Liver (tissue), 9 donors: ENCODE results near the gene ATG2B. TPM values are rescaled to one million over a fixed set of nuclear protein-coding genes. Genes with fewer than 3 reads are reported as not detected.

Experiments
- DNase-seq: peaks from one replicate; pipeline ENCODE4 v3.0.0-alpha.2; 2017; ENCODE audit warnings: low spot score
- H3K27ac ChIP-seq, 2 donors: one replicate each; pipeline ENCODE4 v1.7.0; 2013; ENCODE audit warnings: inconsistent platforms in 2 of 2, low read length in 2 of 2, control low read depth in 1 of 2, low read depth in 1 of 2, mild to moderate bottlenecking in 1 of 2
- H3K27me3 ChIP-seq, 4 donors: one replicate each; pipeline versions ENCODE4 v1.6.1 to v1.7.0; 2013; ENCODE audit warnings: low read length in 3 of 4, inconsistent platforms in 1 of 4, mild to moderate bottlenecking in 1 of 4, moderate library complexity in 1 of 4; ENCODE audit not compliant: control insufficient read depth in 4 of 4, insufficient read depth in 4 of 4
- H3K36me3 ChIP-seq, 4 donors: one replicate each; pipeline versions ENCODE4 v1.6.1 to v1.7.0; 2013; ENCODE audit warnings: low read length in 3 of 4, mild to moderate bottlenecking in 3 of 4, low read depth in 1 of 4, moderate library complexity in 1 of 4; ENCODE audit not compliant: control insufficient read depth in 4 of 4, insufficient read depth in 3 of 4
- H3K4me1 ChIP-seq, 4 donors: one replicate each; pipeline versions ENCODE4 v1.6.1 to v1.7.0; 2013; ENCODE audit warnings: low read length in 3 of 4, mild to moderate bottlenecking in 3 of 4, moderate library complexity in 1 of 4; ENCODE audit not compliant: control insufficient read depth in 4 of 4, insufficient read depth in 4 of 4
- H3K4me3 ChIP-seq, 3 donors: one replicate each; pipeline versions ENCODE4 v1.6.1 to v1.7.0; 2013; ENCODE audit warnings: low read length in 3 of 3, control low read depth in 1 of 3, low read depth in 1 of 3, mild to moderate bottlenecking in 1 of 3
- H3K9ac ChIP-seq, 2 donors: one replicate each; pipeline ENCODE4 v1.7.0; 2013; ENCODE audit warnings: low read length in 2 of 2, mild to moderate bottlenecking in 2 of 2, moderate library complexity in 2 of 2, control low read depth in 1 of 2, low read depth in 1 of 2
- H3K9me3 ChIP-seq, 4 donors: one replicate each; pipeline versions ENCODE4 v1.6.1 to v1.7.0; 2013; ENCODE audit warnings: low read length in 3 of 4; ENCODE audit not compliant: control insufficient read depth in 4 of 4
- EGR1 ChIP-seq, 2 donors: IDR thresholded peaks; 2 replicates each; pipeline ENCODE4 v1.6.1; 2016 to 2018; ENCODE audit warnings: antibody characterized with exemption in 2 of 2, low read depth in 2 of 2
- FOXA1 ChIP-seq: IDR thresholded peaks from 2 replicates; pipeline ENCODE4 v1.6.1; 2016; ENCODE audit warnings: antibody characterized with exemption
- FOXA2 ChIP-seq: IDR thresholded peaks from 2 replicates; pipeline ENCODE4 v1.6.1; 2016; ENCODE audit warnings: antibody characterized with exemption
- GABPA ChIP-seq, 2 donors: IDR thresholded peaks in 1 of 2; conservative IDR thresholded peaks in 1 of 2; 2 replicates each; pipeline ENCODE4 v1.6.1; 2016; ENCODE audit warnings: antibody characterized with exemption in 2 of 2, mild to moderate bottlenecking in 1 of 2, moderate library complexity in 1 of 2
- HNF4G ChIP-seq: IDR thresholded peaks from 2 replicates; pipeline ENCODE4 v1.6.1; 2016; ENCODE audit warnings: antibody characterized with exemption
- JUND ChIP-seq, 2 donors: IDR thresholded peaks; 2 replicates each; pipeline ENCODE4 v1.6.1; 2016; ENCODE audit warnings: antibody characterized with exemption in 2 of 2
- NR2F2 ChIP-seq: IDR thresholded peaks from 2 replicates; pipeline ENCODE4 v1.6.1; 2016; ENCODE audit warnings: antibody characterized with exemption
- RAD21 ChIP-seq, 2 donors: IDR thresholded peaks; 2 replicates each; pipeline ENCODE4 v1.6.1; 2016; ENCODE audit warnings: antibody characterized with exemption in 2 of 2, mild to moderate bottlenecking in 2 of 2
- RXRA ChIP-seq, 2 donors: IDR thresholded peaks; 2 replicates each; pipeline ENCODE4 v1.6.1; 2017 to 2018; ENCODE audit warnings: antibody characterized with exemption in 2 of 2, mild to moderate bottlenecking in 1 of 2
- SP1 ChIP-seq: IDR thresholded peaks from 2 replicates; pipeline ENCODE4 v1.6.1; 2018; ENCODE audit warnings: antibody characterized with exemption, mild to moderate bottlenecking
- TAF1 ChIP-seq: conservative IDR thresholded peaks from 2 replicates; pipeline ENCODE4 v1.6.1; 2016; ENCODE audit warnings: antibody characterized with exemption, mild to moderate bottlenecking
- YY1 ChIP-seq: IDR thresholded peaks from 2 replicates; pipeline ENCODE4 v1.6.1; 2016; ENCODE audit warnings: antibody characterized with exemption, mild to moderate bottlenecking
- WGBS: extraction: QIAGEN DNeasy Blood & Tissue Kit; methylation state at CpG from one replicate; pipeline ENCODE4 v1.1.7; 2013; 5-methylcytosine and 5-hydroxymethylcytosine counted together
- polyA plus RNA-seq, 2 donors: library from polyadenylated mRNA; stranded (reverse) in 1 of 2; unstranded in 1 of 2; fragments of 200-250 nt in 1 of 2; fragments of >200 nt in 1 of 2; fragmentation: Nextera tagmentation in 1 of 2; extraction: Ambion mirVana in 1 of 2; gene quantifications; one replicate each; pipeline versions ENCODE4 v1.2.1 to v1.2.3, GENCODE V29; 2013 to 2015
- total RNA-seq, 2 donors: library from RNA; depleted of rRNA; stranded (reverse); fragments of >200 nt; gene quantifications; one replicate each; pipeline ENCODE4 v1.2.3, GENCODE V29; 2014
- TF ChIP-seq, protein P1 (sequence below): IDR thresholded peaks from 2 replicates; pipeline ENCODE4 v1.6.1; 2016; ENCODE audit warnings: antibody characterized with exemption
- TF ChIP-seq, protein P2 (sequence below): IDR thresholded peaks from 2 replicates; pipeline ENCODE4 v1.6.1; 2016; ENCODE audit warnings: antibody characterized with exemption
- TF ChIP-seq, protein P3 (sequence below): IDR thresholded peaks from 2 replicates; pipeline ENCODE4 v1.6.1; 2016; ENCODE audit warnings: antibody characterized with exemption, mild to moderate bottlenecking
- TF ChIP-seq, protein P4 (sequence below): IDR thresholded peaks from 2 replicates; pipeline ENCODE4 v1.6.1; 2016; ENCODE audit warnings: antibody characterized with exemption
- donor health status: healthy.
- donor health status: healthy.
- donor health status: healthy.
- donor health status: healthy.
- donor health status: healthy.

Gene ATG2B
- total and polyA plus RNA-seq, 4 donors = 4.7 to 36.0 (median 20.5) TPM

DNA sequence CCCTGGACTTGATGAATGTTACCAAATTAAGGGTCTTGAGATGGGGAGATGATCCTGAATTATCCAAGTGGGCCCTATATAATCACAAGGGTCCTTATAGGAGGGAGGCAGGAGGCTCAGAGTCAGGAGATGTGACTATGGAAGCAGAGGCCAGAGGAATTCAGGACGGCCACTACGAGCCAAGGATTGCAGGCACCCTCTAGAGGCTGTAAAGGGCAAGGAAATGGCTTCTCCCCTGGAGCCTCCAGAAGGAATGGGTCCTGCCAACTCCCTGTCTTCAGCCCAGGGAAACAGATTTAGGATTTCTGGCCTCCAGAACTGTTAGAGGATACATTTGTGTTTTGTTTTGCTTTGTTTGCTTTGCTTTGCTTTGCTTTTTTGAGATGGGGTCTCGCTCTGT is 98.3 kb downstream of the ATG2B start:
- Histone ChIP-seq H3K9ac (no peak overlapping the region), H3K9me3 (no peaks in the 10 kb centered on the region), H3K36me3 (no peaks in the 10 kb centered on the region), H3K27ac (no peak overlapping the region), H3K4me3 (no peak overlapping the region), H3K27me3 (no peaks in the 10 kb centered on the region), H3K4me1 (peaks cover 0 to 14% (median 10%) of the 10 kb centered on the region in 4 donors)
- 78% methylated on average over 3 of the region's 3 CpGs for WGBS
- DNase-seq = no peak
- TF ChIP-seq RAD21 (IDR thresholded peaks at IDR 0.05) (peak in 1 of 2 donors; percentile 20), FOXA2 (no peak)

DNA sequence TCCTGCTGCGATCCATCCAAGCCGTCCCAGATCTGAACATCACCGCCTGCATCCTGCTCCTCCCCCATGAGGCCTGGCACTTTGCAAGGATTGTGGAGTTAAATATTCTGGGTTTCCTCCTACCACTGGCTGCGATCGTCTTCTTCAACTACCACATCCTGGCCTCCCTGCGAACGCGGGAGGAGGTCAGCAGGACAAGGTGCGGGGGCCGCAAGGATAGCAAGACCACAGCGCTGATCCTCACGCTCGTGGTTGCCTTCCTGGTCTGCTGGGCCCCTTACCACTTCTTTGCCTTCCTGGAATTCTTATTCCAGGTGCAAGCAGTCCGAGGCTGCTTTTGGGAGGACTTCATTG is 99.0 kb downstream of the ATG2B start:
- no peaks in the 10 kb centered on the region for H3K9me3 ChIP-seq
- no peak for DNase-seq
- TF ChIP-seq YY1 = no peak
- TF ChIP-seq, protein P1, sequence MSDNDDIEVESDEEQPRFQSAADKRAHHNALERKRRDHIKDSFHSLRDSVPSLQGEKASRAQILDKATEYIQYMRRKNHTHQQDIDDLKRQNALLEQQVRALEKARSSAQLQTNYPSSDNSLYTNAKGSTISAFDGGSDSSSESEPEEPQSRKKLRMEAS = no peak
- TF ChIP-seq, protein P2, sequence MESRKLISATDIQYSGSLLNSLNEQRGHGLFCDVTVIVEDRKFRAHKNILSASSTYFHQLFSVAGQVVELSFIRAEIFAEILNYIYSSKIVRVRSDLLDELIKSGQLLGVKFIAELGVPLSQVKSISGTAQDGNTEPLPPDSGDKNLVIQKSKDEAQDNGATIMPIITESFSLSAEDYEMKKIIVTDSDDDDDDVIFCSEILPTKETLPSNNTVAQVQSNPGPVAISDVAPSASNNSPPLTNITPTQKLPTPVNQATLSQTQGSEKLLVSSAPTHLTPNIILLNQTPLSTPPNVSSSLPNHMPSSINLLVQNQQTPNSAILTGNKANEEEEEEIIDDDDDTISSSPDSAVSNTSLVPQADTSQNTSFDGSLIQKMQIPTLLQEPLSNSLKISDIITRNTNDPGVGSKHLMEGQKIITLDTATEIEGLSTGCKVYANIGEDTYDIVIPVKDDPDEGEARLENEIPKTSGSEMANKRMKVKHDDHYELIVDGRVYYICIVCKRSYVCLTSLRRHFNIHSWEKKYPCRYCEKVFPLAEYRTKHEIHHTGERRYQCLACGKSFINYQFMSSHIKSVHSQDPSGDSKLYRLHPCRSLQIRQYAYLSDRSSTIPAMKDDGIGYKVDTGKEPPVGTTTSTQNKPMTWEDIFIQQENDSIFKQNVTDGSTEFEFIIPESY = no peak
- no peak for TF ChIP-seq EGR1 (IDR thresholded peaks at IDR 0.05; ENCODE audit: low read depth in 2 of 2)
- TF ChIP-seq GABPA (IDR thresholded peaks at IDR 0.05 in 1 of 2, conservative IDR thresholded peaks at IDR 0.05 in 1 of 2) = no peak
- TF ChIP-seq, protein P3, sequence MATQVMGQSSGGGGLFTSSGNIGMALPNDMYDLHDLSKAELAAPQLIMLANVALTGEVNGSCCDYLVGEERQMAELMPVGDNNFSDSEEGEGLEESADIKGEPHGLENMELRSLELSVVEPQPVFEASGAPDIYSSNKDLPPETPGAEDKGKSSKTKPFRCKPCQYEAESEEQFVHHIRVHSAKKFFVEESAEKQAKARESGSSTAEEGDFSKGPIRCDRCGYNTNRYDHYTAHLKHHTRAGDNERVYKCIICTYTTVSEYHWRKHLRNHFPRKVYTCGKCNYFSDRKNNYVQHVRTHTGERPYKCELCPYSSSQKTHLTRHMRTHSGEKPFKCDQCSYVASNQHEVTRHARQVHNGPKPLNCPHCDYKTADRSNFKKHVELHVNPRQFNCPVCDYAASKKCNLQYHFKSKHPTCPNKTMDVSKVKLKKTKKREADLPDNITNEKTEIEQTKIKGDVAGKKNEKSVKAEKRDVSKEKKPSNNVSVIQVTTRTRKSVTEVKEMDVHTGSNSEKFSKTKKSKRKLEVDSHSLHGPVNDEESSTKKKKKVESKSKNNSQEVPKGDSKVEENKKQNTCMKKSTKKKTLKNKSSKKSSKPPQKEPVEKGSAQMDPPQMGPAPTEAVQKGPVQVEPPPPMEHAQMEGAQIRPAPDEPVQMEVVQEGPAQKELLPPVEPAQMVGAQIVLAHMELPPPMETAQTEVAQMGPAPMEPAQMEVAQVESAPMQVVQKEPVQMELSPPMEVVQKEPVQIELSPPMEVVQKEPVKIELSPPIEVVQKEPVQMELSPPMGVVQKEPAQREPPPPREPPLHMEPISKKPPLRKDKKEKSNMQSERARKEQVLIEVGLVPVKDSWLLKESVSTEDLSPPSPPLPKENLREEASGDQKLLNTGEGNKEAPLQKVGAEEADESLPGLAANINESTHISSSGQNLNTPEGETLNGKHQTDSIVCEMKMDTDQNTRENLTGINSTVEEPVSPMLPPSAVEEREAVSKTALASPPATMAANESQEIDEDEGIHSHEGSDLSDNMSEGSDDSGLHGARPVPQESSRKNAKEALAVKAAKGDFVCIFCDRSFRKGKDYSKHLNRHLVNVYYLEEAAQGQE = no peak
- no peak for TF ChIP-seq RAD21 (IDR thresholded peaks at IDR 0.05)
- no peak for TF ChIP-seq RXRA (IDR thresholded peaks at IDR 0.05)
- H3K4me1 ChIP-seq = peaks cover 0 to 12% (median 8%) of the 10 kb centered on the region in 4 donors
- no peak overlapping the region for H3K4me3 ChIP-seq
- H3K27me3 ChIP-seq = no peaks in the 10 kb centered on the region
- WGBS = 94% methylated on average over 14 of the region's 14 CpGs
- H3K36me3 ChIP-seq = no peaks in the 10 kb centered on the region
- H3K9ac ChIP-seq = no peak overlapping the region
- no peak overlapping the region for H3K27ac ChIP-seq

DNA sequence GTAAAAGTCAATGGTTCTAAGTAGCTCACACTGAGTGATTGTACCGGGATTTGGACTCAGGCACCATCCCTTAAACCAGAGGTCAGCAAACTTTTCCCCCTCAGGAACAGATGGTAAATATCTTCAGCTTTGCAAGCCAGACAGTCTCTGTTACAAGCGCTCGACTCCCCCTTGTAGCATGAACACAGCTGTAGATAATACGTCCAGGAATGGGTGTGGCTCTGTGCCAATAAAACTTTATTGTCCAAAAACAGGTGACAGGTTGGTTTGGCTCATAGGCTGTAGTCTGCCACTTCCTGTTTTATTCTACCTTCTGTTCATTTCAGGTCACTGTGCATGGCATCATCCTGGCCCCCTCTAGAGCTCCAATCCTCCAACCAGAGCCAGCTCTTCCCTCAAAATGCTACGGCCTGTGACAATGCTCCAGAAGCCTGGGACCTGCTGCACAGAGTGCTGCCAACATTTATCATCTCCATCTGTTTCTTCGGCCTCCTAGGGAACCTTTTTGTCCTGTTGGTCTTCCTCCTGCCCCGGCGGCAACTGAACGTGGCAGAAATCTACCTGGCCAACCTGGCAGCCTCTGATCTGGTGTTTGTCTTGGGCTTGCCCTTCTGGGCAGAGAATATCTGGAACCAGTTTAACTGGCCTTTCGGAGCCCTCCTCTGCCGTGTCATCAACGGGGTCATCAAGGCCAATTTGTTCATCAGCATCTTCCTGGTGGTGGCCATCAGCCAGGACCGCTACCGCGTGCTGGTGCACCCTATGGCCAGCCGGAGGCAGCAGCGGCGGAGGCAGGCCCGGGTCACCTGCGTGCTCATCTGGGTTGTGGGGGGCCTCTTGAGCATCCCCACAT is 99.6 kb downstream of the ATG2B start:
- WGBS = 89% methylated on average over 20 of the region's 20 CpGs
- peaks cover 0 to 6% (median 4%) of the 10 kb centered on the region in 4 donors for H3K4me1 ChIP-seq
- H3K27me3 ChIP-seq = no peaks in the 10 kb centered on the region
- no peaks in the 10 kb centered on the region for H3K9me3 ChIP-seq
- H3K27ac ChIP-seq = no peak overlapping the region
- H3K36me3 ChIP-seq = no peaks in the 10 kb centered on the region
- H3K9ac ChIP-seq = no peak overlapping the region
- DNase-seq = no peak
- H3K4me3 ChIP-seq = no peak overlapping the region
- no peak for TF ChIP-seq EGR1 (IDR thresholded peaks at IDR 0.05; ENCODE audit: low read depth in 2 of 2)
- no peak for TF ChIP-seq NR2F2
- no peak for TF ChIP-seq SP1
- TF ChIP-seq HNF4G = no peak
- TF ChIP-seq, protein P2 = no peak
- no peak for TF ChIP-seq RXRA (IDR thresholded peaks at IDR 0.05)
- no peak for TF ChIP-seq TAF1
- TF ChIP-seq, protein P1 = no peak
- TF ChIP-seq RAD21 (IDR thresholded peaks at IDR 0.05) = no peak
- TF ChIP-seq FOXA1 = no peak
- no peak for TF ChIP-seq GABPA (IDR thresholded peaks at IDR 0.05 in 1 of 2, conservative IDR thresholded peaks at IDR 0.05 in 1 of 2)
- no peak for TF ChIP-seq JUND (IDR thresholded peaks at IDR 0.05)
- TF ChIP-seq, protein P4, sequence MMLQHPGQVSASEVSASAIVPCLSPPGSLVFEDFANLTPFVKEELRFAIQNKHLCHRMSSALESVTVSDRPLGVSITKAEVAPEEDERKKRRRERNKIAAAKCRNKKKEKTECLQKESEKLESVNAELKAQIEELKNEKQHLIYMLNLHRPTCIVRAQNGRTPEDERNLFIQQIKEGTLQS = no peak
- no peak for TF ChIP-seq FOXA2
